GM19467 (cell line): ENCODE data around the gene PAX6.

Experiments
- ATAC-seq: cut with Tn5 transposase; IDR thresholded peaks from one replicate; pipeline ENCODE4 v1.9.1; 2021; ENCODE audit warnings: mild to moderate bottlenecking, moderate library complexity; ENCODE audit not compliant: unreplicated experiment

Gene PAX6

DNA sequence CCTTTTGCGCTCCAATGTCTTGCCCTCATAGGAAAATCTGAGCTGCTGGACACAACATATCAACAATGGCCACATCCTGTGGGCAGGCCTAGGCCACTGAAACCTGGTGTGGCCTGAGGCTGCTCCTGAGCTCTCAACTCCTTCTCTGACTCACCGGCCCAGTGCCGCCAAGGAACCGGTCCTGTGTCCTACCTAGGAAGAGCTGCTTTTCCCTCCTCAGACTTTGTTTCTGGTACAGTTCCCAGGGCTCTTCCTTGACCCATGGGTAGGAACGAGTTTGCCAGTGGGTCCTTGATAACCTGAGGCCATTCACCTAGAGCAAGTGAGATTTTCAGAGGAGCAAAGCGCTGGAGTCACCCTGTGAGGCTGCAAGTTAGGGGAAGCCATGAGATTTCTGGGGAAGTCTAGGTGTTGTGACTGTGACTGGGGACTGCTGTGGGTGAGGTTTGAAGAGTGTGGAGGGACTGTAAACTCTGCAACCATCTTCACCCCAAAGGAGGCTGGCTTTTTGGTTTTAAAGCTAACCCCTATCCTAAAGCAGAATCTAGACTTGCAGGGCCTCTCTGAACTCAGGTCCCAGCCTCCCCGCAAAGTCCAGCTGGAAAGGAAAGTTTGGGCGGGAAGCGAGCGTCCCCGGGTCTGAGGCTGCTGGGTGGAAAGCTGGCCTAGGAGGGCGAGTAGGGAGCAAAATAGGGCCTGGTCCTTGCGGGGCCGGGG, 12.0 kb upstream of the PAX6 start:
- no peak for ATAC-seq

DNA sequence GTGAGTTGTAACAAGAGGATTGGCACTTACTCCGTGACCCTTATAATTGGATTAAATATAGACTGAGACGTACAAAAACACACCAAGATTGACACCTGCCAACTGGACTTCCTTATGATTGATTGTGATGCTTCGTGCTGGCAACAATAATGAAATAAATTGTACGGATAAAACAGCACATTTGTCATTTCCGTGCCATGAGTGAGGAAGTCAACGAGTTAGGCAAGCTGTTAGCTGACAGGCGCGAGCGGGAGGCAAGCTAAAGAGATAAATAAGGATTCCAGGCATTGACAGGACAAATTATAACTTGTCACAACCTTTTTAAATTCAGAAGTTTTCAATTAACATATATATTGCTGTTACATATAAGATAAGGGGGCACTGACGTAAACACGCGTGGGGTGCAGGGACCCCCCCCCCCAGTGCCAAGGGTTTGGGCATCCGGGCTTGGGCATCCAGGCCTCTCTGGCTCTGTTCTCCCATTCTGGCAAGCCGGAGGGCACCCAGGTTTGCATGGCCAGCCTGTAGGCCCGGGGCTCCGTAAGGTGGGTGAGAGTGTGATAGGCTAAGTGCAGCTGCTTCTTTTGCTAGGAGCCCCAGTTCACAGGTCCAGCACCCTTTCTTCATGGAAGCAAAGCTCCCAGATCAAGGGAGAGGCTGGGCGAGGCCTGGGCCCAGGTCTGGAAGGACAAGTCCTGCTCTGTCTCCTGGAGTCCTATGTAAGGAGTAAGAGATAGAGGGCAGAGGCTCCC, 11.2 kb upstream of the PAX6 start:
- ATAC-seq, result no peak

DNA sequence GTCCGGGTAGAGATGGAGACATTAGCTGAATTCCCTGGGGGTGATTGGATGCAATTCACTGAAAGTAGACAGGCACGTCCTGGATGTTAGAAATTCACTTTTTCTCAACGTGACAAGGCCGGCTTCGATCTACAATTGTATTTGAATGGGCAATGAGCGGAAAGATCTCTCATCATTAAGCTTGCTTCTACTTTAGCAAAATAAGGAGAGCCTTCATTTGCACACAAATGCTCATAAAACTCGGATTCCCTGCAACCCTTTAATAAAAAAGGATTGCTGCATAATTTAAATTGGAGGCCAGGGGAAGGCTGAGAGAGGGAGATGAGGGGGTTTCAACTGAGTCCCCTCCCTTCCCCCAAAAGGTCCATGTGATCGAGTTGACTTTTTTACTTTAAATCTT, 10.6 kb upstream of the PAX6 start:
- ATAC-seq, result no peak

DNA sequence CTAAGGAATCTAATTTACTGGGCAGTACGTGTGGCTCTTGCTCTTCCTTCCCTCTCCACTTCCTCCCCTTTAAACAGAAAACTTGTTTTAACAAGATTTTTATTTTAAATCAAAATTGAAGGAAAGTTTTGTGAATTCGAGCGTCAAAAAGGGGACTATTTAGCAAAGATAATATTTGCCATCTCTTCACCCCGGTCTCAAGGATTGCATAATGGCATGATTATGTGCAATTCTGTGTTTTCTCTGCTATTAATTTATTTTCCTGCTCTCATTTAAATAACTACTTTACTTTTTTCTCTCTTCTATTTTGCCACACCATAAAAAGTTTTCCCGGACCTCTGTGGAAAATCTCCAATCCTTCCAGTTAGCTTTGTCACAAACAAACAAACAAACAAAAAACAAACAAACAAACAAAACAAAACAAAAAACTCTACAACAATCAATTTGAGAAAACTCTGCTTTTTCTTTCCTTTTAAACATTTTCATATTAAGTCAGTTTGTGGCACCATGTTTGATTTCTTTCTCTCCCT, 10.2 kb upstream of the PAX6 start:
- no peak for ATAC-seq

DNA sequence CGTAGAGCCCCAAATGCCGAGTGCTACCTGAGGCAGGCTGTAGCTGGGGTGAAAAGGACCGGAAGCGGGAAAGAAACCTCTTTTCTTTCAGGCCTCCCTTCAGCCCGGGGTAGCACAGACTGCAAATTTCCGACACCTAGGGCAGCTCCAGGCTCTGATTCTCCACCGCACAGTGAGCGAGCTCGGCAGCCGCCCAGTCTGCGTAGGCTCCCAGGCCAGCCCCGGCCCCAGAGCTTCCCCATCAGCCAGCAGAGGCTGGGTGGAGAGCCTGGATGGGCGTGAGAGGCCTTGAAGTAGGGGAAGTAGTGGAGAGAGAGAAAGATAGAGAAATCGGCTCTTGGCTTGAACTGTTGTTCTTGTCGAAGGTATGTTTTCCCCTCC, 9.3 kb upstream of the PAX6 start:
- no peak for ATAC-seq

DNA sequence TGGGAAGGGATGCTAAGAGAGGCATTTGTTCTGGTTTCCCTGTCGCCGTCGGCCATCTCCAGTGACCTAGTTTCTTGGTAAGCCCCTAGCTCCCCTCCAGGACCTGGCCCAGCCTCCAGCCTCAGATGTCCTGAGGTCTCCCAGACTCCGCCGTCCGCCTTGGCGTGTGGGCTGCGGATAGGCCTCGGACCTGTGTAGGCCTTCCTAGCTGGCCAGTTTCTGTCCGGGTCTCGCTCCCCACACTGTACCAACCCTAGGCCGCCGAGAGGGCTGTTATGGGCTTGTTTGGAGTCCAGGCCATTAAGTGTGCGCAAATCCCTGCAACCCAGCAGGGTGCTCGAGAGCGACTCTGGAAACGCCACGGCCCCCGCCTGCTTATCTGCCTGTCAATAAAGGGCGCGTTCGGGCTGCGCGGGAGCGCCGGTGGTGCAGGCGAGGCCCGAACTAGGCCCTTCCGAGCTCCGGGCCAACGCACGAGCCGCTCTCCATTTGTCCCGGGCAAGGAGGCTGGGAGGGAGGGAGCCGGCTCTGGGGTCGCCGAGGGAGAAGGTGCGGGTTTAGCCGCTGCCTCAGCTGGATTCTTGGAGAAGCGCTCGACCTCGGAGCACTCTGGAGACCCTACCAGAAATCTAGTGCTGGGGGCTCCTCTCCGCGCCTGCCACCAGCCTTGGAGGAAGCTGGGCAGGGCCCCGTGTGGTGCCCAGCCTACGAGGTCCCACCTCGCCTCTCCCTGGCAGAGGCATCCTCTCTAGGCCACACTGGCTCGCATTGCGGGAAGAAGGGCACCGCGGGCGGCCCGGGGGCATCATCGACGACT, 8.7 kb upstream of the PAX6 start:
- no peak for ATAC-seq

DNA sequence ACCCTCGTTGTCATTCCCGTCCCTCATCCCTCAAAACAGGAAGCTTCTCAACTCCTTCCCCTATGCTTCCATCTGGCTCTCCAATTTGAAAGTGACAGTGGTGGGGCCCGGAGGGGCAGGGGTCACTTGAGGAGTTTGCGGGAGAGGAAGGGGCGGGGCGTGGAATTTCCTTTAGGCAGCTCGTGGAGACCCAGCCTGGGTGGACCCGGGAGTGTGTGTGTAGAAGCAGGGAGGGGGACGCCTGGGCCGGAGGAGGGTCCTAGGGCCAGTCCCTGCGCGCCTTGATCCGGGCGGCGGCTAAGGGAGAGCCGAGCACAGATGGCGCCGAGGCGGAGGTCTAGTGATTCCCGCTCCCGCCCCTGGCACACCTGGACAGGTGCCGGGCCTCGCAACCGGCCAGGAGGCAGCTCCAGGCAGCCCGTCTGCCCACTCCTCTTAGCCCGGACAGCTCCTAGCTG, 7.8 kb upstream of the PAX6 start:
- ATAC-seq, result no peak

DNA sequence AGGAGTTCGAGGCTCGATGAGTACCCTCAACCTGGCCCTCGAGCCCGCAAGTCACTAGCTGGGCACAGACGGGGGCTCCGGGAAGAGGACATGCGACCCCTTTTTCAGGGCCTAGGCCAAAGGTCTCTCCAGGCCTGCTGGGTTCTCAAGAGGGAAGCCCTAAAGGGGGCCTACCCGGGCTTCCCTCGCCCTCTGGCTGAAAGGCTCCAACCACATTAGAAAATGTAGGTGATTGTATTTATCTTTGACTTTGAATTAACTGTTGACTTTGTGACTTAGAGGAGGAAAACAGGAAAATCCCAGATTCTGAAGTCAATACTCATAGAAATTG, 7.3 kb upstream of the PAX6 start:
- no peak for ATAC-seq

DNA sequence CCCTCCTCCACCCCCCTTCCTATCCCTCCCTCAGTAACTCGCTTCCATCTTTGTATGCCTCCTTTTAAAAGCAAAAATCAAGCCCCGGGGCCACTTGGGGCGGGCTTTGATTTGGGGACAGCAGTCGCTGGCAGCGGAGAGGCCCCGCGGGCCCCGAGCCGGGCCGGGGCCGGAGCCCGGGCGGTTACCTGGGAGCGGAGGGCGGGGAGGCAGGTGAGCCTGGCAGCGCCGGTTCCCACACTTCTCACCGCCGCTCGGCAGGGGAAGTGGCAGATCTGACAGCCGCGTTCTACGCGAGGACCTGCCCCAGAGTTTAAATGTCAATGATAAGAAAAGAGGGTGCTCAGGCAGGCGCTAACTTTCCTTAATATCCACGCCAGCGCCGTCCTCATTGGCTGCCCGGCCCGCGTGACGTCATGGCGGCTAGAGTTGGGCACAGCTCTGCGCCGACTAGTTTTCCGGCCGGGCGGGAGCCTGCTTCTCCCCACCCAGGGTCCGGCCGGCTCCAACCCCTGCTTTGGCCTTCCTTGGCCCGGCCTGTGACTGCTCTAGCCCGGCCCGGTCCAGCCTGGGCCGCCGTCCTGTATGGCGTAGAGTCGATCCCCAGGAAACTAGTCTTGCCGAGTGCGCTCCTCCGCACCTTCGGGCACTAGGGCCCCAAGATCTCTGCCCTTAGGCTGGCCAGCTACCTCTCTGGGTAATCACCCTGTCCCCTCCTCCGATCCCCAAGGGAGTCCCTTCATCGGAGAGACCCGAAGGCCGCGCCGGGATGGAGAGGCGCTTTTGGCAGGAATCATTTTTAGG, 6.7 kb upstream of the PAX6 start:
- no peak for ATAC-seq

DNA sequence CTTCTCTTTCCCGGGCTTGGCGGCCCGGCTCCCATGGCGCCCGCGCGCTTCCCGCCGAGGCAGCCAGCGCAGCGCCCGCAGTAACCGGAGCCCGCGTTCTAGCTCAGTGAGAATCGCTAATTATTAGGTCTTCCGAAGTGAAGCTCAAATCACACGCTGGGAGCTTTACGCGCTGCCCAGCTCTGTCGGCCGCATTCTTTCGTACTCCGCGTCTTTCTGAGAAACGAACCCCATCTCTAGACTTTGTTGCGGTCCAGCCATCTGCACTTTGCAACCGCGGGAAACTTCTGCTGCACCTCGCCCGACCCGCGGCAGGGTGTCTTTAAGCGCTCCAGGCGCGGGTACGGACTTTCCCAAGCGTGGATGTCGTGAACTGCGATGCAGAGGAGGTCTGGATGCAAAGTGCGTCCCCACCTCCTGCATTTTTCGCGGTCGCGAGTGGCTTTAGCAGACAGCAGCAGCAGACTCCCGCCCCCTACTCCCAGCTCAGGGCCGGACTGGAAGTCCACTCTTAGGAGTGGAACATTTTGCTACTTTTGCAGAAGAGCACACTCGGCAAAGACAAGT, 6.0 kb upstream of the PAX6 start:
- ATAC-seq, result no peak

DNA sequence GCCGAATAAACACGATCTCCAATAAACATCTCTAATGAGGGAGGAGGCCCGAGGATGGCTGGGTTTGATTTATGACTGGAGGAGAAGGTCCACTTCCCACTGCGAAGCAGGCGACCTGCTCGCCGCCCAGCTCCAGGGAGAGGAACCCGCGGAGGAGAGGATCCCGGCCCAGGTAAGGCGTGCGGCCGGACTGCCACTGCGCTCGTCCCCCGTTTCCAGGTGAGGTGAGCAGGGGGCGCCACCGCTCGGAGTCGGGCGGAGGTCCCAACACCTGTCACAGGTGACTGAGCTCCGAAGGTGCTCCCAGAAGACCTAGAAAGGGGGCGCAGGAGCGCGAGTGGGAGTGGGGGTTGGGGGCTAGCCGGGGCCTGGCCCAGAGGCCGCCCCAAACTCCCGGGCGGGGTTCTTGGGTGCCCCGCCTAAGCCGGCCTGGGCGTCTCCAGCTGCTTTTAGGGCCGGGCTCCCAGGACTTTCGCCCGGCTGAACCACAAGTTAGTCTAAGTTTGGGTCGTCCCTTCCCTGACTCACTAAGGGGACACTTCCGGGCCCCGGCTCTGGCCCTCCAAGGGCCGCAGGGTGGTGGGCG, 5.4 kb upstream of the PAX6 start:
- no peak for ATAC-seq

DNA sequence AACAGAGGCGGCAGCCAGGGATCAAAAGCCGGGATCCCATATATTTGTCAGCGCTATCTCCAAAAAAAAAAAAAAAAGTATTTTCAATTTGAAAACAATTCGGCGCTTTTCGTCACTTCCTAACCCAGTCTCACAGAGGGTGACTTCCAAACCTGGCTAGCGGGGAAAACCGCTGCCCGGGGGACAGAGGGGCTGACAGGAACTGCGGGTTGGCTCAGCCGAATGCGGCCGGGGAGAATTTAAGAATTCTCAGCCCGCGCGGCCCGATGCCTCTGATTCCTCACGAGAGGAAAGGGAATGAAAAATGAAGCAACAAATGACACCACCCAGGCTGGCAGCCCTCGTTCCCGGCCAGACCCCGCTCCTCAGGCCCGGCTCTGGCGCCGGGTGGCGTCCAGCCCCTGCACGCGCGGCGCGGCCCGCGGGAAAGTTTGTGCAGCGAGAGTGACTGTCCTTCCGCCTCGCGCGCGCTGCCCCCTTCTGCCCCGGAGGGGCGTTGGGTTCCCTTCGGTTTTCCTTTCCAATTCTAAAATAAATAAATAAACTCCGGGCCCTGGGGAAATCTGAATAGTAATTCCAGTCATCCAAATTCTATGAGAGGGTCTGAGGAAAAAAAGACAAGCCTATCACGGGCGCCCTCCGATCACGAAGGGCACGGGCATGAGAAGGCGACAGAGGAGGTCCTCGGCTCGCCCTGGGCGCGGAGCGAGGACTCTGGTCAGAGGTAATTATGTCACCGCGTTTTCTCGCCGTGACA, 4.8 kb upstream of the PAX6 start:
- ATAC-seq, result no peak

DNA sequence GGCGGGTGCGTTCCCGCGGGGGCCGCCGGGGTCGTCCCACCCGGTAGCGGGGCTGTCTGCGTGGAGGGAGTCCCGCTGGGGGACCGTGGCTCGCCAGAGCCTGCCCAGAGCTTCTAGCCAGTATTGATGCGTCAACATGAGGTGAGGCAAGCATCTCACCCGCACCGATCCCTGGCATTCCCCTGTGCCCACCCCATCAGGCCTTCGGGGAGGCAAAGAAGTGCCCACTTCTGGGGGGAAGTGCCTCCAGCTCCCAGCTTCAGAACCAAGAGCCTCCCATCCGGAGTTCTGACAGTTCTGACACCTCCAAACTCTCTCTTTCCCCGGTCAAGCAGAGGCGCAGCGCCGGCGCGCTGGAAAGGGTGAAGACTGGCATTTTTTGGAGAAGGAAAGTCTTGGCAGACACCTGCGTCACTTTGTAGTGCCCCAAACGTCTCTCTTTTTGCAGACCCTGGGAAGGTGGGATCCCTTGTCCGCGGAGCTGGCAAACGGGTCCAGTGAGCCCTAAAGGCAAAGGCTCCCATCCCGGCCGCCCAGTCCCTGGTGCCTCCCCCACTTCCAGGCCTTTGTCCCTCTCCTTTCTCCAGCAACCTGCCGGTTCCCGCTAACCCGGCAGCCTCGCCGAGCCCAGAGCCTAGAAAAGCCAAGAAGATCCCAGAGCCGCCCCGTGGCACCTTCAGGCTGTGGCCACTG, 3.2 kb upstream of the PAX6 start:
- ATAC-seq, result no peak

DNA sequence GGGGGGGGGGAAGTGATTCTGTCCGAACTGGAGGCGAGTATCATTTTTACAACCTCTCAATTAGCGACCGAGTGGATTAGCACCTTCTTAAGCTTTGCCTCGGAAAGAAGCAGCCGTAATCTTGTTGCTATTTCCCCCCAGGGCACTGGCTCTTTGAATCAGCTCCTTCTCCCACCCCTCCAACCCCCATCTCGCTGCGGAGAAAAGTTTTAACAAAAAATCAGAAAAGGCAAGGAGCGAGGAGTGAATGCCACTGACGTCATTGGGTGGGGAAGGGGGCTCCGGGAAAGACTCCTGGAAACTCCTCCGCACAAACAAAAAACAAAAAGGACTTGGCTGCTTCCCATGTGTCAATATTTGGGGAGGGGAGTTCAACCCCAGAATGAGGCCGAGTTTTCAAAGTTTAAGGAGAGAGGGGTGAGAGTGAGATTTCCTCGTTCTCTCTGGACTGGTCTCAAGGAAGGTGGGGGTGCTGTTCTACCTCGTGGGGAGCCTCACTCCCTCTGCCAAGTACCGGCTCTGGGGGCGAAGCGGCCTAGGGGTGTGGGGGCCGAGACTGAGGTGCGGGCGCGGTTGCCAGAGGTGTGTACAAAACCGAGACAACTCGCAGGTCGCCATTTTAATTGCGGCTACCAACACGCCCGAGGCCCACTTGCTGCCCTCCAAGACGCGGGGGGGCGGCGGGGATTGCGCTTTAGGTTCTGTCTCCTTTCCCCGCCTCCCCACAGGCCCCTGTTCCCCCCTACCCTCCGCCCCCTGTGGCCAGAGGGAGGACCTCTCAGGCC, 2.5 kb upstream of the PAX6 start:
- no peak for ATAC-seq

DNA sequence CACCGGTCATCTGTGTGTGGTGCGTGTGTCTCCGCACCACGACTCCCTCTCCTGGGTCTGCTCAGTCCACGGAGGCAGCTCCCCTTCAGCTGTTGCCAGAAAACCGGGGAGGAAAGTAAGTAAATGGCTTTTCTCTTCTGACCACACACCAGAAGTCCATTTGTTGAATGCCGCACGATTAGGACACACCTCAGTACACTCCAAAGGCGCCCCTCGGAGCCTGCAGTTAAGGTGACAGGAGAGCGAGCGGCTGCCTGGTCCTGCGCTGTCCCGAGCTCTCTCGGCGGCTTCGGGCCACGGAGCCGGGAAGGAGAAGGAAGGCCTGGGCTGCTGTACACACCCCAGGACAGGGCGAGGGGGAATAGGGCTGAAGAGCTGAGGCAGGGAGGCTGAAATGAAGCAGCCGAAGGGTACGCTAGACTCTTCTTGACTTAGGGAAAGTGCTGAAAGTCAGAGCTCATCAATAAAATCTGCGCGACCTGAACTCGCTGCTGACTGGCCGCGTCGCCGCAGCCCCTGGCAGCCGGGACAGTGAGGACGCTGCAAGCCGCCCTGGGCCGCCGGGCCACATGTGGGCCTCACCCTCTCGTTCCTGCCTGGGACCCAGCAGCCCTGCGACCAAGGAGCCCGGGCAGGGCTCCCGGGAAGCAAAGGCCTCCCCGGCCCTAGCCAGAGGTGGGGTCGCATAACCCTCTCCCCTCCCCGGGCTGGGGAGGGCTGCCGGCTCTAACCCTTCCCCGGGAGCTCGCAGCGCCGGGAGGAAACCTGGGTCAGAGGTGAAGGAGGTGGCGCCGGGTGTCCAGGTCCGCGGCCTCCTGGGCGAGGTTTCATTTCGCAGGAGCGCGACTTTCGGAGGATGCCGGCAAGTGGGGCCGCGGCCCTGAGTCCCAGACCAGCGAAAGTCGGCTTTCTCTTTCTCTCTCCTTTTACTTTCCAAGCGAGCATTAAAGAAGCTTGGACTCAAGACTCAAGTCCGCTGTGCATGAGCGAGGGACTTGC, 1.6 kb upstream of the PAX6 start:
- ATAC-seq, result no peak

DNA sequence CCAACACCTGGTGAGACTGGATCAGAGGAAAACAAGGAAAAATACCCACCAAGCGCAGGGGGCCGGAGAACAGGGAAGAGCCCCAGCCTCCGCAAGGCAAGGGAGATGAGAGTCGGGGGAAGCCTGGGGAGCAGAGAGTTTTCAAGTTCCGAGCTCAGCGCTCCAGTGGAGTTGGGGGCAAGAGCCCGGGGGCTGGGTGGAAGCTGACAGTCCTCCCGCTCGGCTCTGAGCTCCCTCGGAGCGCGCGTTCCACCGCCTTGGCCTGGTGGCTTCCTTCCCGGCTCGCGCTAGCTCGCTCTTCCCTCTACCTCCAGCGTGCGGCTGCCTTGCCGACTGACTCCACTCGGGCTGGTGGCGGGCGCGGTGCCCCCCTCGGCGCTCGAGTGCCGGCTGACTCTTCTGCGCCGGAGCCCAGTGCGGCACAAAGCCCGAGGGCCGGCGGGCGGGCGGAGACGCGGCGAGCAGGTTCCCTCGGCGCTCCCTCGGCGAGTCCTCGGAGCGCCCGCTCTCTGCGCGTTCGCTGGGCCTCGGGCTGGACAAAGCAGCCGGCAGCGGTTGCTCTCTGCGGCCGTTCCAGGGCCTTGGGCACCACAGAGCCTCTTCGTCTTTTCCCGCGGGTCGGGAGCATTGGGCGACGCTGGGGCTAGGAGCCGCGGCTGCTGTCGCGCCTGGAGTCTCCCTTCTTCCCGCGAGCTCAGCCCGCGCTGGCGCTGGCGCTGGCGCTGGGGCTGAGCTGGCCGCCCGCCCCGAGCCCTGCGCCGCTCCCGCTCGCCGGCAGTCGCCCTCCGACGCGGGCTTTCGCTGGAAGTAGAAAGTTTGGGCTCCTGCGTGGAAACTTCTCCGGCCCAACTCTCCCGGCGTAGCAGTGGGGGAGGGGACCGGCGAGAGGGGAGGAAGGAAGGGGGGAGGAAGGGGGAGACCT, 1.0 kb downstream of the PAX6 start:
- no peak for ATAC-seq
